Kidney (tissue), 14 donors: Measurements from ENCODE around the gene TSR1. TPM values are rescaled to one million over a fixed set of nuclear protein-coding genes. Genes with fewer than 3 reads are reported as not detected.

Experiments
- DNase-seq, 5 donors: peaks; one replicate each; pipeline ENCODE4 v3.0.0-alpha.2; 2013 to 2020
- FAIRE-seq: peaks from 2 replicates; lab custom pipeline; 2012; peaks lifted over from hg19 to GRCh38; lab: Jason Lieb, UNC
- H3K27ac ChIP-seq, 2 donors: one replicate each; pipeline ENCODE4 v1.7.0; 2013; ENCODE audit warnings: low read depth in 2 of 2, low read length in 2 of 2, inconsistent platforms in 1 of 2
- H3K27me3 ChIP-seq: one replicate; pipeline ENCODE4 v1.7.1; 2013; ENCODE audit warnings: low read length, inconsistent platforms; ENCODE audit not compliant: control insufficient read depth, insufficient read depth
- H3K36me3 ChIP-seq, 3 donors: one replicate each; pipeline versions ENCODE4 v1.7.0 to v1.7.1; 2013; ENCODE audit warnings: low read length in 3 of 3, control low read depth in 1 of 3, inconsistent platforms in 1 of 3; ENCODE audit not compliant: insufficient read depth in 3 of 3, control insufficient read depth in 2 of 3
- H3K4me1 ChIP-seq, 3 donors: one replicate each; pipeline versions ENCODE4 v1.7.0 to v1.7.1; 2013; ENCODE audit warnings: low read length in 3 of 3, inconsistent platforms in 1 of 3, low read depth in 1 of 3; ENCODE audit not compliant: control insufficient read depth in 2 of 3, insufficient read depth in 2 of 3
- H3K4me3 ChIP-seq, 3 donors: one replicate each; pipeline versions ENCODE4 v1.7.0 to v1.8.1; 2013; ENCODE audit warnings: low read length in 3 of 3, control low read depth in 1 of 3, inconsistent platforms in 1 of 3
- H3K9ac ChIP-seq, 3 donors: one replicate each; pipeline versions ENCODE4 v1.7.0 to v1.7.1; 2013; ENCODE audit warnings: low read length in 3 of 3, control low read depth in 1 of 3, inconsistent platforms in 1 of 3
- H3K9me3 ChIP-seq, 3 donors: one replicate each; pipeline versions ENCODE4 v1.7.0 to v1.7.1; 2013; ENCODE audit warnings: low read length in 3 of 3, control low read depth in 1 of 3, inconsistent platforms in 1 of 3; ENCODE audit not compliant: control insufficient read depth in 2 of 3, insufficient read depth in 1 of 3
- intact Hi-C: fragments of 100-400 bp; cut with DNase I; formaldehyde crosslinking; loops from one replicate; pipeline ENCODE4 v1.11.1; 2022
- polyA plus RNA-seq: library from polyadenylated mRNA; stranded (reverse); fragments of 350-450 nt; fragmentation: Illumina TruSeq; extraction: RNeasy Lipid Tissue Mini Kit (QIAGEN cat#74804); gene quantifications from one replicate; pipeline ENCODE4 v1.2.3, GENCODE V29; 2014; ENCODE audit warnings: low read depth, low replicate concordance; ENCODE audit not compliant: insufficient read depth
- total RNA-seq: library from RNA; stranded (reverse); fragmentation: NEBNext Ultra II Directional; extraction: Animal tissue kit (Norgen Biotek cat#: 25700); gene quantifications from one replicate; pipeline ENCODE4 v1.2.1, GENCODE V29; 2021
- TF ChIP-seq, protein P1 (sequence below): IDR thresholded peaks from 3 replicates; pipeline ENCODE4 v1.5.1; 2012; ENCODE audit warnings: mild to moderate bottlenecking, moderate library complexity, borderline replicate concordance; ENCODE audit not compliant: insufficient read depth; ENCODE audit errors: extremely low read depth
- donor health status: control.
- donor health status: control.
- donor health status: control.
- donor health status: control.
- donor health status: control.
- donor health status: DM: yes; HTN: yes; CAD: no.
- donor health status: Normal renal cell carcinoma (clear cell type).

Gene TSR1
- total and polyA plus RNA-seq, 2 donors from 2014 or later, result 9.1 to 24.4 TPM

DNA sequence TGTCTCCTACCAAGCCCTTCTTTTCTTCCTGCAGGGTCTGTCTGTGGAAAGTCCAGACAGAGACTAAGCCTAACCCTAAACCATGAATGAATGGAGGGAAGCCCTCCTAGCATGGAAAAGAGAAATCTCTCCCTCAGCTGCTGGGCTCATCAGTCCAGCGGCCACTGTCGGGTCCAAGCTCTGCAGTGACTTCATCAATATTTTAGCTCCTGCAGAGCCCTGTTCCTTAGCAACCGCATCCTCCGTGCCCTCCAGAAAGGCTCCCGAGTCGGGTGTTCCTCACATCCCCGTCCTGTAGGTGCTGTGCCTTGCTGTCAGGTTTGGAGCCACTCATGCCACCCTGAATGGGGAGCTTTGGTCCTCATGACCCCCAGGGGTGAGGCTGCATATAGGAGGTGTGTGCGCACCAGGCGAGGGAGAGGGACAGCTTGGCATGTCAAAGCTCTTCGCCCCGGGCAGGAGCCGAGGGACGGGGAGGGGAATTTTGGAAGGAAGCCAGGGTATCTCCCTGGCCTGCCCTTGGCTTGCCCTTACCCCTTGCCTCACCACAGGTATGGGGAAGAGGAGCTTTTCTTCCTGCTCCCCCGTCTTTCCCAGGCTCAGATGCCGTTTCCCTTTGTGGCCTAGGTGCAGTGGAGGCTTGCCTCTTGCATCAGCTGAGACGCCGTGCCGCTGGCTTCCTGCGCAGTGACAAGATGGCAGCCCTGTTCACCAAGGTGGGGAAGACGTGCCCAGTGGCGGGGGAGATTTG lies 24.9 kb upstream of the TSR1 start:
- Histone ChIP-seq H3K4me3 (no peak overlapping the region), H3K27me3 (no peaks in the 10 kb centered on the region), H3K9me3 (no peaks in the 10 kb centered on the region), H3K9ac (no peak overlapping the region), H3K36me3 (peaks cover 0 to 14% (median 4%) of the 10 kb centered on the region in 3 donors), H3K4me1 (peaks cover 0 to 4% (median 0%) of the 10 kb centered on the region in 3 donors), H3K27ac (no peak overlapping the region)
- TF ChIP-seq, protein P1, sequence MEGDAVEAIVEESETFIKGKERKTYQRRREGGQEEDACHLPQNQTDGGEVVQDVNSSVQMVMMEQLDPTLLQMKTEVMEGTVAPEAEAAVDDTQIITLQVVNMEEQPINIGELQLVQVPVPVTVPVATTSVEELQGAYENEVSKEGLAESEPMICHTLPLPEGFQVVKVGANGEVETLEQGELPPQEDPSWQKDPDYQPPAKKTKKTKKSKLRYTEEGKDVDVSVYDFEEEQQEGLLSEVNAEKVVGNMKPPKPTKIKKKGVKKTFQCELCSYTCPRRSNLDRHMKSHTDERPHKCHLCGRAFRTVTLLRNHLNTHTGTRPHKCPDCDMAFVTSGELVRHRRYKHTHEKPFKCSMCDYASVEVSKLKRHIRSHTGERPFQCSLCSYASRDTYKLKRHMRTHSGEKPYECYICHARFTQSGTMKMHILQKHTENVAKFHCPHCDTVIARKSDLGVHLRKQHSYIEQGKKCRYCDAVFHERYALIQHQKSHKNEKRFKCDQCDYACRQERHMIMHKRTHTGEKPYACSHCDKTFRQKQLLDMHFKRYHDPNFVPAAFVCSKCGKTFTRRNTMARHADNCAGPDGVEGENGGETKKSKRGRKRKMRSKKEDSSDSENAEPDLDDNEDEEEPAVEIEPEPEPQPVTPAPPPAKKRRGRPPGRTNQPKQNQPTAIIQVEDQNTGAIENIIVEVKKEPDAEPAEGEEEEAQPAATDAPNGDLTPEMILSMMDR, result no peak
- FAIRE-seq, result no peak
- intact Hi-C loops, result no loop called here
- DNase-seq, result peak in 1 of 5 donors; percentile 54

DNA sequence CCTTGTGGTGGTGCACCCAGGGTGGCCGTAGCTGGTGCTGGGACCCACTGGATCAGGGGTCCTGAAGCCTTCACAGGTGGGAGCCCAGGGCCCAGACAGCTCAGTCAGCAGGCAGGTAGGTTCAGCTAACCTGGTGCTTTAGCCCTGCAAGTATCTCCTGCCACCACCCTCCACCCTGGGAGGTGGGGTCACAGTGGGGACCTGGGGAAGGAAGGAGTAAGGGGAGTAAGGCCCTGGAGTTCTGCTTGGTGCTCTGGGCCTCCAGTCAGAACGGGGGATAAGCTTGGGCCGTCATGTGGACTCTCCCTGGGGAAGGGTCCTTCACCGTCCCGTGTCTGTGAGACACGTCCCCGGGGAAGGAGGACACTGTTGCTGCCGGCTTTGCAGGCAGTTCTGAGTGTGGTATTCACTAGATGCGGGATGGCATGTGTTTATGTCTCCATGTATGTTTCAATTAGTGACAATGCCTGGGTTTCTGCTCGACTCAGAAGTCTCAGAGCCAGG lies 21.7 kb upstream of the TSR1 start:
- no peaks in the 10 kb centered on the region for H3K27me3 ChIP-seq
- no peaks in the 10 kb centered on the region for H3K9me3 ChIP-seq
- TF ChIP-seq, protein P1, result no peak
- peak in 1 of 5 donors; percentile 54 for DNase-seq
- intact Hi-C loops, result no loop called here
- H3K4me1 ChIP-seq, result peaks cover 0 to 4% (median 0%) of the 10 kb centered on the region in 3 donors
- FAIRE-seq, result no peak
- H3K36me3 ChIP-seq, result peaks cover 0 to 4% (median 0%) of the 10 kb centered on the region in 3 donors
- H3K4me3 ChIP-seq, result no peak overlapping the region
- no peak overlapping the region for H3K27ac ChIP-seq
- H3K9ac ChIP-seq, result no peak overlapping the region

GRCh38 chr17:2357237-2357636 lies 21.0 kb upstream of the TSR1 start:
- DNase-seq, result no peak
- intact Hi-C loops, result no loop called here
- Histone ChIP-seq H3K4me3 (no peak overlapping the region), H3K9me3 (no peaks in the 10 kb centered on the region), H3K36me3 (no peaks in the 10 kb centered on the region), H3K4me1 (peaks cover 0 to 4% (median 0%) of the 10 kb centered on the region in 3 donors), H3K9ac (no peak overlapping the region), H3K27ac (no peak overlapping the region), H3K27me3 (no peaks in the 10 kb centered on the region)
- FAIRE-seq, result no peak
- TF ChIP-seq, protein P1, result no peak
